LNCaP clone FGC (cell line): ENCODE data around the gene OLA1.

Source experiments
- DNase-seq: peaks from one replicate; pipeline ENCODE4 v3.0.0-alpha.2; 2011; ENCODE audit warnings: low read depth
- H3K4me3 ChIP-seq: 2 replicates; pipeline ENCODE4 v1.5.1; 2011; ENCODE audit warnings: mild to moderate bottlenecking, low read depth, low read length, control low read depth
- TF ChIP-seq, protein P1 (sequence below): IDR thresholded peaks from 2 replicates; pipeline ENCODE4 v1.5.1; 2012; ENCODE audit warnings: mild to moderate bottlenecking; ENCODE audit not compliant: control insufficient read depth, insufficient read depth; ENCODE audit errors: extremely low read depth

The OLA1 gene

DNA sequence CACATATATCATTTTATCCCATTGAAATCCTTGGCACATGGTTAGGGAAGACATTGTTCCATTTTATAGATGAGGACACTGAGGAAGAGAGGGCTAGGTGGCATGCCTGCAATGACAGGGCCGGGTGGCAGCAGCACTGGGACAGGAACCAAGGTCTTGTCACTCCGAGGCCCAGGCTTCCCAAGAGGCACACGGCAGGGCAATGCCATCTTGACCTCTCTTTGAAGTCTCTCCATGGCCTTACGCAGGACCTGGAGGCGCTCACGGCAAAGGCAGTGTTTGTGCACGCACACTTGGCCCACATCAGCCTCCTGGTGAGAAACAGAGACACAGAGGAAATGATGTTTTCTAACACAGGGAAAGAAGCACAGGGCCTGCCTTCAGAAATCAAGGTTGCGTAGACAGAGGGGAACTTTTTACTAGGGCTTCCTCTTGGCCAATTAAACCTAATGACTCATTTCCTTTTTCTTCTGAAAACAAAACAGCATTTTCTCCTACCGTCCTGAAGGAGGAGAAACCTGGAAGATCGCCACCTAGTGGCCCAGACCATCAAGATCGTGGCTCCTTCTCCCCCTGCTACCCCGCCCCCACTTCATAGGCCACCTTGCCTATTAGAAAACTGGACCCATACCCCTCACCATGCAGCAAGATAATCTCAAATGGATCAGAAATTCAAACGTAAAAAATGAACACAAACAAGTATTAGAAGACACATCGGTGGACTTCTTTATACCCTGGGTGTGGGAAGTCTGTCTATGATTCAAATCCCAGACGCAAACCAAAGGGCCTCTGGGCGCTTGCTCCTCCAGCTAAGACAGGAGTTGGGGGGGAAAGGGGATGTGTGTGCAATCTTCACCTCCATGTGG is 208.5 kb downstream of the OLA1 start:
- DNase-seq = peak; percentile 69
- TF ChIP-seq, protein P1, sequence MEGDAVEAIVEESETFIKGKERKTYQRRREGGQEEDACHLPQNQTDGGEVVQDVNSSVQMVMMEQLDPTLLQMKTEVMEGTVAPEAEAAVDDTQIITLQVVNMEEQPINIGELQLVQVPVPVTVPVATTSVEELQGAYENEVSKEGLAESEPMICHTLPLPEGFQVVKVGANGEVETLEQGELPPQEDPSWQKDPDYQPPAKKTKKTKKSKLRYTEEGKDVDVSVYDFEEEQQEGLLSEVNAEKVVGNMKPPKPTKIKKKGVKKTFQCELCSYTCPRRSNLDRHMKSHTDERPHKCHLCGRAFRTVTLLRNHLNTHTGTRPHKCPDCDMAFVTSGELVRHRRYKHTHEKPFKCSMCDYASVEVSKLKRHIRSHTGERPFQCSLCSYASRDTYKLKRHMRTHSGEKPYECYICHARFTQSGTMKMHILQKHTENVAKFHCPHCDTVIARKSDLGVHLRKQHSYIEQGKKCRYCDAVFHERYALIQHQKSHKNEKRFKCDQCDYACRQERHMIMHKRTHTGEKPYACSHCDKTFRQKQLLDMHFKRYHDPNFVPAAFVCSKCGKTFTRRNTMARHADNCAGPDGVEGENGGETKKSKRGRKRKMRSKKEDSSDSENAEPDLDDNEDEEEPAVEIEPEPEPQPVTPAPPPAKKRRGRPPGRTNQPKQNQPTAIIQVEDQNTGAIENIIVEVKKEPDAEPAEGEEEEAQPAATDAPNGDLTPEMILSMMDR = peak; percentile 69
- no peak overlapping the region for H3K4me3 ChIP-seq

- DNase-seq = no peak
- H3K4me3 ChIP-seq = no peak overlapping the region
- TF ChIP-seq, protein P1 = no peak
Observed at GRCh38 chr2:174038462-174038861, 209.9 kb downstream of the OLA1 start.

DNA sequence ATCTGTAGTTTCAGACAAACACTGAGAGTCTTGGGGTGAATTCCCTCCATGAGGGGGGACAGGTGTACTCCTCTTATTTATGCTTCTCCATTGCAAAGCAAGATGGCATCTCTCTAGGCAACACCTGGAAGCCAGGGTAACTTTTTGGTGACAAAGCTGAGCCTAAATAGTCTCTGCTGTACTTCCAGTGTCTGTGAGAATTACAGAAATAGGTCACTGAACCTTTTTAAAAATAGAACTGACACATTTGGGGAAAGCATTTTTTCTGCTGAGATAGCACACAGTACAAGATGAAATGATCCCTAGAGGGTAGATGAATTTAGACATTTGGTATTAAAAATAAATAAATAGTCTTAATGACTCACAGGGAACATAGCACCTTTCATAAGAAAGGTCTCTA is 211.5 kb downstream of the OLA1 start:
- TF ChIP-seq, protein P1 = no peak
- no peak for DNase-seq
- H3K4me3 ChIP-seq = no peak overlapping the region

- TF ChIP-seq, protein P1 = no peak
- H3K4me3 ChIP-seq = no peak overlapping the region
- no peak for DNase-seq
Observed at GRCh38 chr2:174035981-174036742, 212.2 kb downstream of the OLA1 start.

DNA sequence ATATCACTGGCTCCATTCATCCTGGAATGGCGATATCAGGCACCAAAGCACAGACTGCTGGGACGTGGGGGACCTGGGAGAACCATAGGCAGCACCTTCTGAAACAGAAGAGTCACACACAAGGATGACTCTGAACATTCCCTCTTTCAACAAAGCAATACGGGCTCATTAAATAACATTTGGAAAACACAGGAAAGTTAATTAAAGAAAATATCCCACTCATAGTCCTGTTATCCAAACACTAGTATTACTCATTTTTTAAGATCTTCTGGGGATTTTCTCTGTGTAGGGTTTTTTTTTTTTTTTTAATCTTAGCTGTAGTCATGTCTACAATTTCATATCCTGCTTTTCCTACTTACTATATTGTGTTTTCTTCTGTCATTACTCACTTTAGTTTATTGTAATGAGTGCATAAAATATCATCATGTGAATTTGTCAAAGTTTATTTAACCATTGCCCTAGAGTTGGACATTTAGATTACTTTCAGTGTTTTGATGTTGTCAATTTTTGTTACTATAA is 213.2 kb downstream of the OLA1 start:
- TF ChIP-seq, protein P1 = no peak
- no peak overlapping the region for H3K4me3 ChIP-seq
- no peak for DNase-seq

GRCh38 chr2:174033163-174033550 is 215.2 kb downstream of the OLA1 start:
- TF ChIP-seq, protein P1 = no peak
- H3K4me3 ChIP-seq = no peak overlapping the region

More at GRCh38 chr2:174033163-174033550, 215.2 kb downstream of the OLA1 start:
- no peak for DNase-seq
